OCI-LY7 (cell line): ENCODE data around the gene LCN12. TPM values are rescaled to one million over a fixed set of nuclear protein-coding genes. Genes with fewer than 3 reads are reported as not detected.

Experiments
- BruUV-seq: library from RNA; stranded (reverse); fragments of 400-500 nt; replicated peaks from 2 replicates; lab custom pipeline; 2021; lab: Mats Ljungman, UMichigan
- CTCF ChIA-PET: fragments of 300-600 bp; sonication (Branson Sonifier 250); formaldehyde crosslinking; loops from one replicate; lab custom pipeline; 2022; ENCODE audit warnings: antibody characterized with exemption; ENCODE audit not compliant: unreplicated experiment; lab: Charles Lee
- POLR2A ChIA-PET: fragments of 300-600 bp; sonication (Branson Sonifier 250); formaldehyde crosslinking; loops from one replicate; lab custom pipeline; 2022; ENCODE audit warnings: antibody characterized with exemption; lab: Charles Lee
- DNase-seq: peaks from one replicate; pipeline ENCODE4 v3.0.0-alpha.2; 2015; ENCODE audit warnings: low spot score
- H2AFZ ChIP-seq: fragments of 200-600 bp; sonication (generic), shearing (Covaris generic); 2 replicates; pipeline ENCODE4 v1.6.1; 2014; ENCODE audit warnings: mild to moderate bottlenecking, antibody characterized with exemption, low read length, moderate library complexity
- H3K27ac ChIP-seq: fragments of 200-600 bp; sonication (generic); 2 replicates; pipeline ENCODE4 v1.5.1; 2014; ENCODE audit warnings: mixed run types, low read depth, mild to moderate bottlenecking, moderate library complexity, low read length, inconsistent platforms; ENCODE audit not compliant: poor library complexity, severe bottlenecking
- H3K36me3 ChIP-seq: fragments of 200-600 bp; sonication (generic); 2 replicates; pipeline ENCODE4 v1.6.1; 2014; ENCODE audit warnings: mild to moderate bottlenecking, antibody characterized with exemption, low read length, moderate library complexity, mixed read lengths; ENCODE audit not compliant: insufficient read depth
- H3K4me1 ChIP-seq: fragments of 200-600 bp; sonication (generic); 2 replicates; pipeline ENCODE4 v1.5.1; 2014; ENCODE audit warnings: mild to moderate bottlenecking, low read length; ENCODE audit not compliant: insufficient read depth, poor library complexity, severe bottlenecking
- H3K4me2 ChIP-seq: fragments of 200-600 bp; sonication (generic); 2 replicates; pipeline ENCODE4 v1.6.1; 2014; ENCODE audit warnings: mild to moderate bottlenecking, low read length
- H3K4me3 ChIP-seq: fragments of 200-600 bp; sonication (generic); 2 replicates; pipeline ENCODE4 v1.5.1; 2014; ENCODE audit warnings: mild to moderate bottlenecking, low read depth, low read length; ENCODE audit not compliant: poor library complexity, severe bottlenecking
- H3K79me2 ChIP-seq: fragments of 200-600 bp; sonication (generic); 2 replicates; pipeline ENCODE4 v1.6.1; 2016; ENCODE audit warnings: low read depth, mild to moderate bottlenecking, low read length, moderate library complexity, mixed read lengths; ENCODE audit not compliant: insufficient read depth
- H3K9me2 ChIP-seq: fragments of 200-600 bp; sonication (generic); 2 replicates; pipeline ENCODE4 v1.6.1; 2016; ENCODE audit warnings: mild to moderate bottlenecking, low read length, mixed read lengths; ENCODE audit not compliant: insufficient read depth
- H3K9me3 ChIP-seq: fragments of 200-600 bp; sonication (generic); 2 replicates; pipeline ENCODE4 v1.6.1; 2014; ENCODE audit warnings: mild to moderate bottlenecking, mixed run types, low read length, mixed read lengths
- H4K20me1 ChIP-seq: fragments of 200-600 bp; sonication (generic); 2 replicates; pipeline ENCODE4 v1.6.1; 2014; ENCODE audit warnings: mild to moderate bottlenecking, antibody characterized with exemption, low read length, moderate library complexity, mixed read lengths; ENCODE audit not compliant: insufficient read depth
- CTCF ChIP-seq: fragments of 200-600 bp; sonication (generic); conservative IDR thresholded peaks from 2 replicates; pipeline ENCODE4 v1.5.1; 2014; ENCODE audit warnings: mild to moderate bottlenecking, antibody characterized with exemption, low read length, moderate library complexity, mixed read lengths
- EZH2phosphoT487 ChIP-seq: fragments of 200-600 bp; sonication (generic); IDR thresholded peaks from 2 replicates; pipeline ENCODE4 v1.6.1; 2018; ENCODE audit warnings: low read depth, borderline replicate concordance, mild to moderate bottlenecking, mixed run types, antibody characterized with exemption, low read length, moderate library complexity, mixed read lengths
- intact Hi-C: fragments of 100-400 bp; cut with micrococcal nuclease; formaldehyde crosslinking; loops from one replicate; pipeline ENCODE4 v1.10.0; 2022; ENCODE audit not compliant: unreplicated experiment
- total RNA-seq, 2 experiments: library from RNA; depleted of rRNA in 1 of 2; stranded (reverse); fragments of >200 nt in 1 of 2; shearing (Covaris generic) in 1 of 2; gene quantifications; 2 replicates each; pipeline ENCODE4 v1.2.3, GENCODE V29; 2014 to 2022

LCN12 gene
- total RNA-seq, 2 experiments from 2014 or later, result 0.95 to 3.7 TPM

GRCh38 chr9:136950656-136951276, 1.3 kb upstream of the LCN12 start:
- Histone ChIP-seq H3K79me2 (no peaks in the 10 kb centered on the region), H2AFZ (peak overlapping the region; percentile 83; the same call in 1 of the 2 replicates), H3K4me1 (peaks cover 22% of the 10 kb centered on the region), H3K4me2 (peak overlapping the region; percentile 97), H3K27ac (peak overlapping the region; percentile 45), H3K9me3 (no peaks in the 10 kb centered on the region), H3K9me2 (no peaks in the 10 kb centered on the region), H3K36me3 (no peaks in the 10 kb centered on the region), H3K4me3 (peak overlapping the region; percentile 72), H4K20me1 (no peaks in the 10 kb centered on the region)
- intact Hi-C loops, result no loop called here
- TF ChIP-seq EZH2phosphoT487 (no peak), CTCF (no peak)
- DNase-seq, result no peak
- ChIA-PET POLR2A (no interaction called here), CTCF (no interaction called here)
- no TSS peak for BruUV-seq

- Histone ChIP-seq H3K79me2 (no peaks in the 10 kb centered on the region), H3K36me3 (no peaks in the 10 kb centered on the region), H2AFZ (no peak overlapping the region), H3K4me2 (no peak overlapping the region), H3K9me2 (no peaks in the 10 kb centered on the region), H3K9me3 (no peaks in the 10 kb centered on the region), H3K4me1 (peaks cover 22% of the 10 kb centered on the region), H3K4me3 (no peak overlapping the region), H4K20me1 (no peaks in the 10 kb centered on the region), H3K27ac (no peak overlapping the region)
- no peak for DNase-seq
- CTCF ChIA-PET, result interaction anchor here (0.6 to 0.7 kb wide), 2 partner anchors 23 to 44 kb away, joined by 3 to 9 read pairs; partner anchors contain the start of gene CLIC3
- no TSS peak for BruUV-seq
- TF ChIP-seq EZH2phosphoT487 (no peak), CTCF (no peak)
- POLR2A ChIA-PET, result interaction anchor here (0.6 kb wide), 1 partner anchor 144 kb away, joined by 3 read pairs; no protein-coding TSS in a partner anchor
- intact Hi-C loops, result no loop called here
Observed at GRCh38 chr9:136952321-136952850, 313 bp downstream of the LCN12 start.
